ENCODE results near the gene BAAT. TPM values are rescaled to one million over a fixed set of nuclear protein-coding genes. Genes with fewer than 3 reads are reported as not detected.
"Not testable (repeated sequence)": the region's sequence is repeated elsewhere in the genome, so short reads cannot be mapped to it uniquely, and the experiment has no call there.

Gene BAAT
- total RNA-seq, 1 donor from 2014 or later, result not detected

DNA sequence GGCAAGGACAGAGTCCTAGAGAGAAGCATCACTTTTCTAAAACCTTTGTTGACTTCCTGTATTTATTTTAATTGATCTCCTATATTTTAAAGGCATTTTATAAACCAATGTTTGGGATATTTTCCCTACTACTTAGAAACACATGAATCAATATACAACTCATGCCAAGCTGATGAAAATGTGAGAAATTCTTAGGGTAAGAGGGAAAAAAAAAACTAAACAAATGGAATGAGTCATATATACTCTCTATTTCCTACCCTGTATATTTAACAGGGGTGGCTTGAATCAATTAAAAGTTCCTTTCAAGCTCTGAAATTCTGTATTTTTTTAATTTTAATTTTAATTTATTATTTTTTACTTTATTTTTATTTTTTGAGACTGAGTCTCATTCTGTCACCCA is 19.6 kb downstream of the BAAT start:
- intact Hi-C loops (cut with micrococcal nuclease), result no loop called here

DNA sequence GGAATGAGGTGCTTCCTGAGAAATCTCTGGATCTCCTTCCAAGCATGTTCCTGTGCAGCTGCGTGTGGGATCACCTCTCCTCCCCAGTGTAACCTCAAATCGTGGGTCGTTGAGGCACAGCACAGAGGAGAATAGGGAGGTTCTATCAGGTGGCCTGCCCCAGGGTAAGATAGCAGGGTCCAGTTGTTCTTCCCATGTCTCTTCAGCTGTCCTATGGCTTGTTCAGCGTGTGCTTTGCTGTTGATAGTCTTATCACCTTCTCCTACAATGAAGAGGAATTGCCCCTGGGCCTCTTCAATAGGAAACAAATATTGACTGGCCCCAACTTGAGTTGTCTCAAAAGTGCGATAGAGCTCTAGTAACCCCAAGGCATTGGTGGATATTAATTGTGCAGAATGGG is 22.4 kb downstream of the BAAT start:
- intact Hi-C loops (cut with micrococcal nuclease), result no loop called here

DNA sequence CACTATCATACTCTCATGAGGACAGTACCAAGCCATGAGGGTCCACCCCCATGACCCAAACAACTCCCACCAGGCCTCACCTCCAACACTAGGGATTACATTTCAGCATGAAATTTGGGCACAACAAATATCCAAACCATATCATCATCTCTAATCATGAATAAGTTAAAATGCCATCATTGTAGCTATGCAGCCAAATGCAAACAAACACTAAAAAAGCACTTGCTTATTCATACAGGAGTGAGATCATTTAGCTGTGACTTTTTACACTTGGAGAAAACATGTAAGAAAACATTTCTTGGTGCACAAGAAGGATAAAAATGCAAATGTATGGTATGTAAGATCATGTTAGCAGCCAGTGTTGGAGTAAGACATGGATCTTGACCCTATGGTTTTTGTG is 24.2 kb downstream of the BAAT start:
- intact Hi-C loops (cut with micrococcal nuclease), result no loop called here

DNA sequence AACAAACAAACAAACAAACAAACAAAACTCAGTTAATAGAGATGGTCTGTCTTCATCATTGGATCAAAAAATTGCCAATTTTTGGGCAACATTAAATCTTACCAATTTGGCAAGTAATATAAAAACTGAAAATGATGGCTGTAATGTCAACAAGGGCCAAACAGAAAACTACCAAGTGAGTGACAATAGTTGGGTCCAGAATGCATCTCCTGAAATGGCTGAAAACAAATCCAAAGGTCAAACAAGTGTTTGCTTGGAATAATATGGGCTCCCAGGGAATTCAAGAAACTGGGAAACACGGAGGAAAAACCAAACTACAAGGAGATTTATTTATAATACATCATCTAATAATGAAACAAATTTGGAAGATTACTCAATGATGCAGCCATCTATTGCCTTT is 25.1 kb downstream of the BAAT start:
- intact Hi-C loops (cut with micrococcal nuclease), result no loop called here

DNA sequence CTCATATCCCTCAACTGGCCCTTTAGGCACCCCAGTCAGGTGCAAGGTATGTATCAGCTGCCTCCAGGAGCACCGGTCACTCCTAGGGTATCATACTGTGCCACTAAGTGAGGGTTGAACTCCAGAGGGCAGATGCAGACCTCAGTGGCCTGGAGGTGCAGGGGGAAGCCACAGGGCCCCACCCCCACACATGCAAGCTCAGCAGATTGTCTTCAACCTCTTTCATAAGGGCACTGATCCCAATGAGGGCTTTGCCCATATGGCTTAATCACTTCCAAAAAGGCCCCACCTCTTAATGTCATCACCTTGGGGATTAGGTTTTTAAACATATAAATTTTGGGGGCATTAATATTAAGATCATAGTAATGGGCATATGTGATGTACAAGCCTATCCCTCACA is 28.2 kb downstream of the BAAT start:
- intact Hi-C loops (cut with micrococcal nuclease), result no loop called here

DNA sequence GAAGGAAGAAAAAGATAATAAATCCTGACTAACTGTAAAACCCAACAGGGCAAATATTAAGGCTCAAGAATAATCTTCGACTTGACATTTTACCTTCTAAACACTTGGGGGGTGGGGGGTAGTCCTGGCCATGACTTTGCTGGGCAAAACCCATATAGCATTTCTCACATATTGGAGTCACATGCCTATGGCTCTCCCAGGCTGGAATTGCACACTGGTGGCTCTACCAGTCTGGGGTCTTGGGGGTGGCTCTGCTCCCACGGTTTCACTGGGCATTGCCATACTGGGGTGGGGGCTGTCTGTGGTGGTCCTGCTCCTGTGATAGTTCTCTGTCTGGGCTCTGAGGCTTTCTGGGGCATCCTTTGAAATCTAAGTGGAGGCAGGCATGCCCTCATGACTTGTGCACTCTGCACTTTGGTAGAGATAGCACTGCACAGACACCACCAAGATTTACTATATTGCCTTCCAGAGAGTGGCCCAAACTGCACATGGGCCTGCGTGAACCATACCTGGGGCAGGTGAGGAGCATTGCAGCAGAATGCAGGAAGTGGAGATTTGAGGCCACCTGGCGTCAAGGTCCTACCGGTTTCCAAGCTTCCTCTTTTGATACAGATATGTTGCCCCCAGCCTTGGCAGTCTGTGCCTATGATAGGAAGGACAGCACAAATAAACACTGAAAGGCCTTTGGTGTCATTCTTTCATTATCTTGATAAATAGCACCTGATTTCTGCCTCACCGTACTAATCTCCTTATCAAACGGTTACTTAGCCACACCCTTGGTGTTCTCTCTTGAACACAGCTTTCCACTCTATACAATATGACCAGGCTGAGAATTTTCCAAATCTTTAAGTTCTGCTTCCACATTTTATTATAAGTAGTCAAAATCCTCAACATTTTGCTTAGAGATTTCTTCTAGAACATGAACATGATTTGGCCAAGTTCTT is 29.8 kb downstream of the BAAT start:
- intact Hi-C loops (cut with micrococcal nuclease), result no loop called here

DNA sequence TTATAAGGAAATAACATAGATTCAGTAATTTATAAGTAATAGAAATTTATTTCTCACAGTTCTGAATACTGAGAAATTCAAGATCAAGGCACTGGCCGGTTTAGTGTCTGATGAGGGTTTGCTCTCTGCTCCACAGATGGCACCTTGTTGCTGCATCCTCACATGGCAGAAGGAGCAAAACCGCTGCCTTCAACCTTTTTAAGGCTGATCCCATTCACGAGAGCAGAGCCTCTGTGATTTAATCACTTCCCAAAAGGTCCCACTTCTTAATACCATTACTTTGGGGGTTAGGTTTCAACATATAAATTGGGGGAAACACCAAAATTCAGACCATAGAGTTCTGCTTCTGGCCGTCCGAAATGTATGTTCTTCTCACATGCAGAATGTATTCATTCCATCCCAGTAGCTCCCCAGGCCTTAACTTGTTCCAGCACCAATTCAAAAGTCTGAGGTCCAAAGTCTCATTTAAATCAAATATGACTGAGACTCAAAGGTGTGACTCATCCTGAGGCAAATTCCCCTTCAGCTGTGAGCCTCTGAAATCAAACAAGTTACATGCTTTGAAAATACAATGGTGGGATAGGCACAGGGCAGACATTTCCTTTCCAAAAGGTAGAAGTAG is 30.6 kb downstream of the BAAT start:
- intact Hi-C loops (cut with micrococcal nuclease), result no loop called here

DNA sequence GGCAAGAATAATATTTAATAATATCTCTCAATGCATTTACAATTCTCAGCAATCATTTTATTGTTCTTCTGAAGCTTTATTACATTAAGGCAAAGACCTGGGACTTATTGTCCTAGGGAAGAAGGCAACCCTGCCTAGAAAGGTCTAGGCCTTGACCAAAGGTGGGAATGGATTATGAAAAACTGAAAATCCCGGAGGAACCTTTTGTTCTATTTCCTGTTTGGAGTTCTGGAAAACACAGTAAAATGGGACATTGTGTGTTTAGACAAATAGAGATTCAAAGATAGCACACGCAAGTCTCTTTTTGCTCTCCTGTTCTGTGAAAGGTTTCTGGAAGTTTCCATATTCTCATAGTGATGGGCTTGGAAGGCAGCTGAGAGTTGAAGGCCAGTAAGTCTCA is 31.1 kb downstream of the BAAT start:
- intact Hi-C loops (cut with micrococcal nuclease), result no loop called here

DNA sequence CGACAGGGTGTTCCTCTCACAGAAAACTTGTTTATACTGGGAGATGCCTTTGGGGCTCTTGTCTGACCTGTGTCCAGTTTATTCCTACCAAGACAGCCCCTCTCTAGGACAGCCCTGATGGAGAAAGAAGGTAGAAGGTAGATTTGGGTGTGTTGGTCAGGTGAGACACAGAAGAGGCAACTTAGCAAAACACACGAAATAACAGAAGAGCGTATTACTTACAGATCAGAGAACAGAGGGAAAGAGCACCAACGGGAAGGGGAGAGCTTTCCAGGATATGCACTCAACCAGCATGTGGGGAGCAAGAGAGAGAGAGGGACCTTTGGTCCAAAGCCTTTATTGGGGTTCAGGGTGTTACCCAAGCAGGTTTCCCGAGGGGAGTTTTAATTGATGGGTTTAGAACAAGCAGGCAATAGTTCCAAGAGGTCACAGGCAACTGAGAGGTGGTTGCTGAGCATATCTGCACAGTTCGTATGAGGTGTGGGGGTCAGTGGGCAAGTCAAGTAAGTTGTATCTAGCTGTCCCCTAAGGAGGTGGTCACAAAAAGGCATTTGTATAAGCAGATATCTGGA is 31.8 kb downstream of the BAAT start:
- intact Hi-C loops (cut with micrococcal nuclease), result no loop called here

DNA sequence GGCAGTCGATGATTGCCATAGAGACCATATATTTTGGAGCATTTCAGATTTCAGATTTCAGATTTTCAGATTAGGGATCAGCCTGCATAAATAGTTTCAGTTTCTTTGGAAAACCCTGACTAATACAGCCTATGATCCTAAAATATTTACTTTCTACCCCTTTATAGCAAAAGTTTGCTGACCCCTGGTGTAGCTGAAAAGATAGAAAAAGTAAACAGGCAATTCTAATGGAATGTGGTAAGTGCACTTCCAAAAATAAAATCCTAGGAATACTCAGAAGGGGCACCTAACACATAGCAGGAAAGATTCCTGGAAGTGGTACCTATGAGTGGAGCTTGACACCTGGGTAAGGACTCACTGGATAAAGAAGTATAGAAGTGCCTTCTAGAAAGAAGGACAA is 34.5 kb downstream of the BAAT start:
- intact Hi-C loops (cut with micrococcal nuclease), result no loop called here

DNA sequence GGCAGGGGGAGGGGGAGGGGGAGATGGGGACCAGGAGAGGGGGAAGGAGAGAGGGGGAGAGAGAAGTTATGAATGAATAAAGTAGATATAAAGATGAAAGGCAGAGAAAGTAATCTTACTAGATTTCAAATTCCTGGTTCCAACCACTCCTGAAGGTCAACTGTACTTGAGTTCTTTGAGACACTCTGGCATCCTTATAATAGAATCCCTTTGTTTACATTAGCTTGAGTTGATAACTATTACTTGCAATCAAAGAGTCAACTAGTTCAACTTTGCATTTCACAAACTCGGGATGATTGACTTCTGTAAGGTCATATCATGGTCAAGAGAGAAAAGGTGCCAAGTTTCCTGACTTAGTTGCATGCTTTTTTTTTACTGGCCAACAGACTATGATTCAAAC is 42.2 kb downstream of the BAAT start:
- intact Hi-C loops (cut with micrococcal nuclease), result no loop called here

DNA sequence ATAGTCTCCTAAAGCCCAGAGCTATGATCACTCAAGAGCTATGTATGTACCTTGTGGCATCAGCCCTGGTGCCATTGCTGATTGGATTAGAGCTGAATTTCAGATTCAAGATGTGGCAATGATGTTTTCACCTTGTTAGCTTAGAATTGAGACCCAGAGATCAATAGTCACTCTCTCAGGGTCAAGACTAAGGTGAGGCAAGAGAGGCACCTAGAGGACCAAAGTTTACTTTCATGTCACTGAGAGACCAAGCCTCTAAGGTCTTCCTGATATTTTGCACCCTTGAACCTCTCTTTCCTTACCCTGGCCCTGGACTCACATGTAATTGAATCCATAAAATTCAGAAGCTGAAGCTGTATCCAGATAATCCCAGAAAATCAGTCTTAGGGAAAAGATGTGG is 42.8 kb downstream of the BAAT start:
- intact Hi-C loops (cut with micrococcal nuclease), result no loop called here

DNA sequence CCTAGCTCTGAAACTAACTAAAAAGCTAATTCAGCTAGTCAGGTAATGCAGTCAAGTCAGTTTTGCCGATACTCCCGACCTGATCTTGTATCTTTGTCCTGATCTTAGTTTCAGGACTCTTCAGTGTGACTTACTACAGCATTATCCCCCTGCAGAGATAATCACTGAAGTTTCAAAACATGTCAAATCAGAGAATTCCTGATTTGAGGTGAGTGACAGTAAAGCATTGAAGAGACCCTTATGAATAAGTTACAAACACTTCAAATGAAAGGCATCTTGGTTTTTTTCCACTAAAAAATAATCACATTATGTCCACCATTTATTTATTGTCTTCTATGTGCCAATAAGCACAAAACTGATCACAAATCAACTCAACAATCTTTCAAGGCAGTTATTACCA is 47.6 kb downstream of the BAAT start:
- intact Hi-C loops (cut with micrococcal nuclease), result no loop called here

DNA sequence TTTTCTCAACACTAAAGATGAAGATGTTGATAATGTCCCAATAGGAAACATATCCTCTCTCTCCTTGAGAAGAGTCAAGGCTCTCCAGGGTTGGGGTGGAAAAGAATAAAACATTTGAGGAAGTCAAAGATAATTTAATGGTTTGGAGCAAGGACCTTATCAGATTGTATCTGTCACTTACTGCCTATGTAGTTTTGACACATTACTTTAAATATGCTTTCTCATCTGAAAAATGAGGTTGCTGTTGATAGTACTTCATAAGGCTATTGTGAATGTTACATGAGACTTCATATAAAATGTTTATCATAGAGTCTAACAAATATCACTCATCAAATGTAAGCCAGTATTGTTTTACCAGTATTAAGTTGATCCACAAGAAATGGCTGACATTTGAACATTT is 48.7 kb downstream of the BAAT start:
- intact Hi-C loops (cut with micrococcal nuclease), result no loop called here

DNA sequence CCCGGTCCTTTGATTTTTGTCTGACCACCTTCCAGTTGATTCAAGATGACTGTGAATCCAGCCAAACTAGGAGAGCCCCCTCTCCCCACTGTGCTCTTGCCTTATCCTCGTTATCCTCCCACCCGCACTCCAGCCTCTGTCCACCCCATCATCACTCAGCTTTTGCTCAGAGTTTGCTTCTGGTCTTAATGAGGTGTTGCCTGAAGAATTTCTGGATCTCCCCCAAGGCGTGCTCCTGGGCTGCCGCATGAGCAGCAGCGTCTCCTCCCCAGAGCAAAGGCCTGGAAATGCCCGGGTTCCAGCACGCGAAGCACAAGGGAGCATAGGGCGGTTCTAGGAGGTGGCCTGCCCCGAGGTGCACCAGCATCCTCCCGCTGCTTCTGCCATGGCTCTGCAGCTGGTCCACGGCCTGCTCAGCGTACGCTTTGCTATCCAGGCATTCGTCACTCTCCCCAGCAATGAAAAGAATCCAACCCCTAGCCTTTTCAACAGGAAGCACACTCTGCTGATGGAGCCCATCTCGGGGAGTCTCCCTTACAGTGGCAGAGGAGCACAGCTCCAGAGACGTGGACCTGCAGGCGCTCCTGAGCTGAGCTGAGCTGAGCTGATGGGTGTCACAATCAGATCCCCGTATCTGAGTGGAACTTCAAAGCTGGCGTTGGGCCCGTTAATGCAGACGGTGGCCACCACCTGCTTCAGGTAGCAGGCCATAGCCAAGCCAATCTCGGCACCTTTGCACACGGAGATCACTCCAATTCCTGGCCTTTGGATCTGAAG is 50.7 kb downstream of the BAAT start:
- intact Hi-C loops (cut with micrococcal nuclease), result no loop called here

DNA sequence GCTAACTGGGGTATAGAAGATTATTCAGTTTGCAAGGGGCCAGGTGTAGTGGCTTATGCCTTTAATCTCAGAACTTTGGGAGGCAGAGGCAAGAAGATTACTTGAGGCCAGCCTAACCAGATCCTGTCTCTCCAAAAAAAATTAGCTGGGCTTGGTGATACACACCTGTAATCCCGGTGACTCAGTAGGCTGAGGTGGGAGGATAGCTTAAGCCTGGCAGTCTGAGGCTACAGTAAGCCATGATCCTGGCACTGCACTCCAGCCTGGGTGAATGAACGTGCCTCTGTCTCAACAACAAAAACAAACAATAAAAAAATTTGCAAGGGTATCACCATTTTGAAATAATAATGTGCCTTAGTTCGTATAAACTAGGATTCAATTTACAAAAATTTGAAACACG is 51.3 kb downstream of the BAAT start:
- intact Hi-C loops (cut with micrococcal nuclease), result no loop called here

DNA sequence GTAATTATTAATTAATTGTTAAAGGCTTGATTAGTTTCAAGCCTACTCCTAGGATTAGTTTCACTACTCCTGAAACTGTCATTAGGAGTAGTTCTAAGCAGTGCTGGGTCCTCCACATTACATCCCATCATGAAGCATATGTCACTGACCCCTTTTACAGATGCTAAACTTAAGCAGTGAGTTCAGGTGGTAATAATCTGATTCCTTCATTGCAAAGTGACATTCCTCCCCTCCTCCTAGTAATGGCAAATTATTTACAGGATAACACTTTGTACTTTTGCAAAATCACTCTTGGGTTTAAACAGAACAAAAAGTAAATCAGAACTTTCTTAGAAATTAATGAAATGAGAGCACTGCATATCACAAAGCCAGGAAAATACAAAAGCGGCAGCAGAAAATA is 52.4 kb downstream of the BAAT start:
- intact Hi-C loops (cut with micrococcal nuclease), result no loop called here

DNA sequence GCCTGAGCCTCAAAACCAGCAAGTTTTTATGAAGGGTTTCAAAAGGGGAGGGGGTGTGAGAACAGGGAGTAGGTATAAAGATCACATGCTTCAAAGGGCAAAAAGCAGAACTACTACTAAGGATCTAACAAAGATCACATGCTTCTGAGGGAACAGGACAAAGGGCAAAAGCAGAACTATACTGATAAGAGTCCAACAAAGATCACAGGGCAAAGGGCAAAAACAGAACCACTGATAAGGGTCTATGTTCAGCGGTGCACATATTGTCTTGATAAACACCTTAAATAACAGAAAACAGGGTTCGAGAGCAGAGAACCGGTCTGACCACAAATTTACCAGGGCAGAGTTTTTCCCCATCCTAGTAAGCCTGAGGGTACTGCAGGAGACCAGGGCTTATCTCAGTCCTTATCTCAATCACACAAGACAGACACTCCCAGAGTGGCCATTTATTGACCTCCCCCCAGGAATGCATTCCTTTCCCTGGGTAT is 57.3 kb downstream of the BAAT start:
- intact Hi-C loops (cut with micrococcal nuclease), result not testable (repeated sequence)

DNA sequence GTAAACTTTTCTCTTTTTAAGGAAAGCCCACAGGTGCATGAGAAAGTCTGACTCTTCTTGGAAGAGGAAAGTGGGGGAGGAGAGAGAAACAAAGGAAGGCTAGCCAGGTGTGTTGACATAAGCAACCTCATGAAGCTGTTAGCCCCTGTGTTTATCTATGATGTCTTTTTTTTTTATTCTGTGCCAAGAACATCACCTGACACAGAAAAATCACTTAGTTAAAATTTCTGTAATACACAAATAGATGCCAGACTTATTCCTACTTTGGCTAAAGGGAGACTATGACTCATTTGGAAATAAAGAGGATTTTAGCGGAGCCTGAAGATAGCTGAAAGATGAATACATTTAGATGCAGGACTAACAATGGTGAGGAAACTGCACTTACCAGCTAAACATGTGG is 58.3 kb downstream of the BAAT start:
- intact Hi-C loops (cut with micrococcal nuclease), result no loop called here

DNA sequence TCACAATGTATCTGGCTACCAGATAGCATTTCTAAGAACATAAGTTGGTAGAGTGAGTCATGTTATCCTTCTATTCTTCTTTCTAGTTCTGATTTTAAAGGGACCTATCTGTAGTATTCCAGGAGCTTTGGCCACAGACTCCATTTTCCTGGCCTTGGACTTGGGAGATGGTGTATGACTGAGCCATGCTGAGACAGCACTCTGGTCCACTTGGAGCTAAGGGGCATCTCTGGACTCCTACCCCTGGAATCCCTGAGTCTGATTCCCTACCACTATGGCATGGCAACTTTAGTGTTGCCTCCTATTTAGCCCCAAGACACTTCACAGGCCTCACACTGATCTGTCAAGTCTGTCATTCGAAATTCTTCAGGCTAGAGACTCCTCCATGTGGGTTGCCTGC is 58.8 kb downstream of the BAAT start:
- intact Hi-C loops (cut with micrococcal nuclease), result no loop called here

DNA sequence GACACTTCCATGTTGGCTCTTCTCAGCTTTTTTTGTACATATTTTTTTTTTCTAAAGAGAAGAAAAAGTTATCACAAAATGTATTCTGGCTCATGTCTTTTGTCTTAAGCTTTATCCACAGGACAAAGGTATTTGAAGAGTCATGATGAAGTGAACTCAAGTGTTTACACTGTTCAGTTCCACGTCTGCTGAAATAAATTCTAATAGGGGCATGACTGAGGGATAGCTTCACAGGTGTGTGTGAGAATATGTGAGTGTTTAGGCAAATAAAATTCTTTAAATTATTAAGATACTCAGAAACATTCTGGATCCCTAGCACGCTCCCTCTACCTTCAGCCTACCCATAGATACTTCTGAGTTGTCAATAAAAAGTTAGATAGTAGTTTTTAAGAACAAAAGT is 59.8 kb downstream of the BAAT start:
- intact Hi-C loops (cut with micrococcal nuclease), result no loop called here

All from T-helper 2 cell treated with Interferon-gamma antibody and Interleukin-4, amounts not matched to agents 100 ng/mL and 5 ng/mL, for 36 hours (primary cell).